CD14-positive monocyte (primary cell): ENCODE measurements around the gene MT4. TPM values are rescaled to one million over a fixed set of nuclear protein-coding genes. Genes with fewer than 3 reads are reported as not detected.

Experiments
- DNase-seq, 3 donors: peaks; one replicate each; pipeline ENCODE4 v3.0.0-alpha.2; 2011 to 2022
- H2AFZ ChIP-seq: 2 replicates; pipeline ENCODE4 v1.6.0; 2012; ENCODE audit warnings: mild to moderate bottlenecking, low read depth, low read length, inconsistent platforms; ENCODE audit not compliant: insufficient read depth, poor library complexity, severe bottlenecking
- H3K27ac ChIP-seq, 2 donors: 1 replicate in 1 of 2; 2 replicates in 1 of 2; pipeline ENCODE4 v1.5.1; 2012 to 2013; ENCODE audit warnings: low read length in 2 of 2, control low read depth in 1 of 2, inconsistent platforms in 1 of 2, low read depth in 1 of 2, mild to moderate bottlenecking in 1 of 2
- H3K27me3 ChIP-seq, 2 donors: one replicate each; pipeline versions ENCODE4 v1.6.0 to v1.6.1; 2011 to 2013; ENCODE audit warnings: low read length in 2 of 2; ENCODE audit not compliant: control insufficient read depth in 2 of 2, insufficient read depth in 2 of 2
- H3K36me3 ChIP-seq, 2 donors: replicated peaks in 1 of 2; 1 replicate in 1 of 2; 2 replicates in 1 of 2; pipeline versions ENCODE4 v1.5.1 to v1.6.1; 2012 to 2013; ENCODE audit warnings: low read length in 2 of 2, control low read depth in 1 of 2, inconsistent platforms in 1 of 2, mild to moderate bottlenecking in 1 of 2; ENCODE audit not compliant: insufficient read depth in 2 of 2, control insufficient read depth in 1 of 2
- H3K4me1 ChIP-seq, 2 donors: 1 replicate in 1 of 2; 2 replicates in 1 of 2; pipeline versions ENCODE4 v1.5.1 to v1.6.1; 2012 to 2013; ENCODE audit warnings: low read length in 2 of 2, control low read depth in 1 of 2, inconsistent platforms in 1 of 2, mild to moderate bottlenecking in 1 of 2, moderate library complexity in 1 of 2; ENCODE audit not compliant: insufficient read depth in 2 of 2, control insufficient read depth in 1 of 2
- H3K4me2 ChIP-seq: replicated peaks from 2 replicates; pipeline ENCODE3; 2012; ENCODE audit warnings: low read length, moderate library complexity, mild to moderate bottlenecking; ENCODE audit not compliant: poor library complexity, severe bottlenecking; ENCODE audit errors: extremely low read depth
- H3K4me3 ChIP-seq, 3 experiments: fragments of 200-600 bp in 1 of 3; sonication (generic) in 1 of 3; replicated peaks in 1 of 3; 1 replicate in 2 of 3; 2 replicates in 1 of 3; pipeline ENCODE4 v1.5.1; 2011 to 2013; ENCODE audit warnings: low read length in 3 of 3, mild to moderate bottlenecking in 3 of 3, control low read depth in 2 of 3, low read depth in 2 of 3, inconsistent platforms in 1 of 3, moderate library complexity in 1 of 3
- H3K79me2 ChIP-seq: 2 replicates; pipeline ENCODE4 v1.6.0; 2012; ENCODE audit warnings: mild to moderate bottlenecking, control low read depth, inconsistent platforms, low read length, moderate library complexity; ENCODE audit not compliant: insufficient read depth
- H3K9ac ChIP-seq: 2 replicates; pipeline ENCODE4 v1.6.0; 2017; ENCODE audit warnings: low read length, mild to moderate bottlenecking; ENCODE audit not compliant: insufficient read depth, poor library complexity, severe bottlenecking
- H3K9me3 ChIP-seq, 2 donors: replicated peaks in 1 of 2; 1 replicate in 1 of 2; 2 replicates in 1 of 2; pipeline versions ENCODE4 v1.5.1 to v1.6.1; 2012 to 2013; ENCODE audit warnings: low read length in 2 of 2, control low read depth in 1 of 2; ENCODE audit not compliant: control insufficient read depth in 1 of 2, insufficient read depth in 1 of 2
- H4K20me1 ChIP-seq: 2 replicates; pipeline ENCODE4 v1.6.0; 2012; ENCODE audit warnings: mild to moderate bottlenecking, low read length, control low read depth, moderate library complexity; ENCODE audit not compliant: insufficient read depth
- H3K27ac Mint-ChIP-seq, 7 donors: one replicate each; pipeline ENCODE4 v1.8.0; 2020; ENCODE audit warnings: mild to moderate bottlenecking in 7 of 7, mixed read lengths in 7 of 7, moderate library complexity in 6 of 7, inconsistent platforms in 2 of 7
- H3K27me3 Mint-ChIP-seq, 3 donors: one replicate each; pipeline ENCODE4 v1.8.0; 2021 to 2022; ENCODE audit warnings: low read depth in 3 of 3, mild to moderate bottlenecking in 3 of 3, mixed read lengths in 3 of 3, moderate library complexity in 3 of 3, inconsistent platforms in 1 of 3
- H3K36me3 Mint-ChIP-seq, 2 donors: one replicate each; pipeline ENCODE4 v1.8.0; 2020; ENCODE audit warnings: mixed read lengths in 2 of 2, inconsistent platforms in 1 of 2, mild to moderate bottlenecking in 1 of 2
- H3K4me1 Mint-ChIP-seq: one replicate; pipeline ENCODE4 v1.8.0; 2020; ENCODE audit warnings: mild to moderate bottlenecking, mixed read lengths
- H3K4me3 Mint-ChIP-seq, 2 donors: one replicate each; pipeline ENCODE4 v1.8.0; 2020; ENCODE audit warnings: mild to moderate bottlenecking in 2 of 2, mixed read lengths in 2 of 2, moderate library complexity in 1 of 2
- H3K9me3 Mint-ChIP-seq, 7 donors: one replicate each; pipeline ENCODE4 v1.8.0; 2020 to 2022; ENCODE audit warnings: mixed read lengths in 7 of 7, mild to moderate bottlenecking in 6 of 7, moderate library complexity in 6 of 7, inconsistent platforms in 2 of 7
- CTCF ChIP-seq: fragments of 200-600 bp; IDR thresholded peaks from one replicate; pipeline ENCODE4 v1.8.0; 2022; ENCODE audit warnings: antibody characterized with exemption, mild to moderate bottlenecking
- WGBS: methylation state at CpG from one replicate; pipeline ENCODE4 v1.1.5; 2013; ENCODE audit warnings: missing lambda C conversion rate; ENCODE audit not compliant: insufficient coverage; 5-methylcytosine and 5-hydroxymethylcytosine counted together
- intact Hi-C, 2 donors: fragments of 100-400 bp; cut with micrococcal nuclease; formaldehyde crosslinking; loops; one replicate each; pipeline versions ENCODE4 v1.15.0 to v1.15.1; 2023
- polyA plus RNA-seq, 3 donors: library from polyadenylated mRNA; depleted of rRNA in 1 of 3; unstranded in 2 of 3; stranded (reverse) in 1 of 3; fragments of 300-500 nt in 2 of 3; fragments of >200 nt in 1 of 3; fragmentation: Illumina TruSeq in 2 of 3; gene quantifications; 1 replicate in 2 of 3; 2 replicates in 1 of 3; pipeline ENCODE4 v1.2.3, GENCODE V29; 2012 to 2021

The MT4 gene
- polyA plus RNA-seq, 3 donors: not detected

- Histone ChIP-seq H3K9ac (no peak overlapping the region), H3K4me1 (no peaks in the 10 kb centered on the region), H3K27ac (no peak overlapping the region), H3K36me3 (no peaks in the 10 kb centered on the region), H3K79me2 (no peaks in the 10 kb centered on the region), H3K4me2 (no peak overlapping the region), H2AFZ (no peak overlapping the region), H3K9me3 (no peaks in the 10 kb centered on the region), H3K4me3 (no peak overlapping the region), H4K20me1 (no peaks in the 10 kb centered on the region), H3K27me3 (no peaks in the 10 kb centered on the region)
- no peak for DNase-seq
- 70% methylated on average over 2 of the region's 4 CpGs for WGBS
- Mint-ChIP-seq H3K27me3 (peaks cover 4 to 22% (median 6%) of the 10 kb centered on the region in 3 donors), H3K9me3 (peaks cover 0 to 2% (median 0%) of the 10 kb centered on the region in 7 donors), H3K4me1 (no peaks in the 10 kb centered on the region), H3K4me3 (no peak overlapping the region), H3K36me3 (no peaks in the 10 kb centered on the region), H3K27ac (no peak overlapping the region)
- intact Hi-C loops: no loop called here
- TF ChIP-seq CTCF: no peak
Observed at GRCh38 chr16:56532714-56533113, 32.2 kb upstream of the MT4 start.

- H3K4me3 Mint-ChIP-seq: no peak overlapping the region
- no peak for DNase-seq
- H4K20me1 ChIP-seq: no peaks in the 10 kb centered on the region
- no peak overlapping the region for H3K9ac ChIP-seq
- no peaks in the 10 kb centered on the region for H3K9me3 ChIP-seq
- no peak overlapping the region for H3K4me3 ChIP-seq
- no peaks in the 10 kb centered on the region for H3K4me1 Mint-ChIP-seq
- peaks cover 7 to 23% (median 11%) of the 10 kb centered on the region in 3 donors for H3K27me3 Mint-ChIP-seq
- peaks cover 0 to 2% (median 0%) of the 10 kb centered on the region in 7 donors for H3K9me3 Mint-ChIP-seq
- no peak overlapping the region for H3K27ac Mint-ChIP-seq
- H3K4me1 ChIP-seq: no peaks in the 10 kb centered on the region
- WGBS: 88% methylated on average over 5 of the region's 8 CpGs
- no peaks in the 10 kb centered on the region for H3K36me3 Mint-ChIP-seq
- H3K36me3 ChIP-seq: no peaks in the 10 kb centered on the region
- H3K4me2 ChIP-seq: no peak overlapping the region
- H2AFZ ChIP-seq: no peak overlapping the region
- no peak overlapping the region for H3K27ac ChIP-seq
- H3K79me2 ChIP-seq: no peaks in the 10 kb centered on the region
- H3K27me3 ChIP-seq: no peaks in the 10 kb centered on the region
- TF ChIP-seq CTCF: no peak
- intact Hi-C loops: no loop called here
Observed at GRCh38 chr16:56534847-56535383, 30.0 kb upstream of the MT4 start.
